Tibial nerve (tissue), 4 donors: ENCODE measurements around the gene TBC1D9. TPM values are rescaled to one million over a fixed set of nuclear protein-coding genes. Genes with fewer than 3 reads are reported as not detected.

Source experiments
- DNase-seq, 2 donors: peaks; one replicate each; pipeline ENCODE4 v3.0.0-alpha.2; 2019; ENCODE audit warnings: low spot score in 2 of 2
- H3K27ac ChIP-seq, 4 donors: fragments of 200-600 bp; sonication (generic) in 3 of 4; one replicate each; pipeline ENCODE4 v1.5.1; 2017 to 2019; ENCODE audit warnings: mild to moderate bottlenecking in 1 of 4
- H3K27me3 ChIP-seq, 2 donors: fragments of 200-600 bp; sonication (generic) in 1 of 2; one replicate each; pipeline versions ENCODE4 v1.5.1 to v1.6.0; 2017 to 2019
- H3K36me3 ChIP-seq, 3 donors: fragments of 200-600 bp; sonication (generic); one replicate each; pipeline ENCODE4 v1.5.1; 2018 to 2019
- H3K4me1 ChIP-seq, 4 donors: fragments of 200-600 bp; sonication (generic) in 3 of 4; one replicate each; pipeline ENCODE4 v1.5.1; 2017 to 2019
- H3K4me3 ChIP-seq, 4 donors: fragments of 200-600 bp; sonication (generic) in 3 of 4; one replicate each; pipeline ENCODE4 v1.5.1; 2017 to 2019; ENCODE audit warnings: mild to moderate bottlenecking in 1 of 4, moderate library complexity in 1 of 4
- H3K9me3 ChIP-seq, 4 donors: fragments of 200-600 bp; sonication (generic) in 3 of 4; one replicate each; pipeline ENCODE4 v1.5.1; 2017 to 2019
- EP300 ChIP-seq, 2 donors: sonication (generic); formaldehyde crosslinking; IDR thresholded peaks; one replicate each; pipeline ENCODE4 v1.6.1; 2017; ENCODE audit warnings: antibody characterized with exemption in 2 of 2, mild to moderate bottlenecking in 1 of 2
- POLR2A ChIP-seq, 2 donors: fragments of 450-650 bp; IDR thresholded peaks; one replicate each; pipeline ENCODE4 v1.6.1; 2017; ENCODE audit warnings: antibody characterized with exemption in 2 of 2, mild to moderate bottlenecking in 2 of 2, moderate library complexity in 2 of 2
- WGBS, 2 donors: methylation state at CpG; one replicate each; pipeline ENCODE4 v1.1.5; 2018; 5-methylcytosine and 5-hydroxymethylcytosine counted together
- total RNA-seq, 4 donors: library from RNA; depleted of rRNA; stranded (reverse); fragments of >200 nt; gene quantifications; one replicate each; pipeline ENCODE4 v1.1.0, GENCODE V29; 2016
- TF ChIP-seq, protein P1 (sequence below), 5 experiments: fragments of 200-600 bp in 3 of 5; fragments of 450-650 bp in 2 of 5; sonication (generic) in 3 of 5; IDR thresholded peaks; one replicate each; pipeline ENCODE4 v1.5.1; 2016 to 2019; ENCODE audit warnings: antibody characterized with exemption in 5 of 5, mild to moderate bottlenecking in 3 of 5, moderate library complexity in 2 of 5

Gene TBC1D9
- total RNA-seq, 4 donors from 2014 or later = 18.4 to 23.7 (median 19.6) TPM

DNA sequence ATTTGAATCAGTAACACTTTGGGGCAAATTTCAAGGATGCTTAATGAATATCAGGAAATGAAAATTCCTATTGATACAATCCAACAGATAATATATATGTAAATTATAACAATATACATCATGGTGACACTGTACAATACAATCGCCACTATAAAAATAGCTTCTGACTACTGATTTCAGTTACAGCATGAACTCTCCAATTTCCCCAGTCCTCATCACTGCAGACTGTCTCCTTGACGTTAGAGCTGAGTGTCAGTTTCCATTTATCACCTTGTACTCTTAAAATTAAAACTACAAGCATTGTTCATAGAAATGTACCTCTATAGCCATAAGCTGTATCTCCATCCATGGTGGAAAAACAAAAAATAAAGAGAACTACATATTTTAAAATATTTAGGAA is 23.4 kb downstream of the TBC1D9 start:
- no peak for TF ChIP-seq EP300 (IDR thresholded peaks at IDR 0.05)
- TF ChIP-seq, protein P1, sequence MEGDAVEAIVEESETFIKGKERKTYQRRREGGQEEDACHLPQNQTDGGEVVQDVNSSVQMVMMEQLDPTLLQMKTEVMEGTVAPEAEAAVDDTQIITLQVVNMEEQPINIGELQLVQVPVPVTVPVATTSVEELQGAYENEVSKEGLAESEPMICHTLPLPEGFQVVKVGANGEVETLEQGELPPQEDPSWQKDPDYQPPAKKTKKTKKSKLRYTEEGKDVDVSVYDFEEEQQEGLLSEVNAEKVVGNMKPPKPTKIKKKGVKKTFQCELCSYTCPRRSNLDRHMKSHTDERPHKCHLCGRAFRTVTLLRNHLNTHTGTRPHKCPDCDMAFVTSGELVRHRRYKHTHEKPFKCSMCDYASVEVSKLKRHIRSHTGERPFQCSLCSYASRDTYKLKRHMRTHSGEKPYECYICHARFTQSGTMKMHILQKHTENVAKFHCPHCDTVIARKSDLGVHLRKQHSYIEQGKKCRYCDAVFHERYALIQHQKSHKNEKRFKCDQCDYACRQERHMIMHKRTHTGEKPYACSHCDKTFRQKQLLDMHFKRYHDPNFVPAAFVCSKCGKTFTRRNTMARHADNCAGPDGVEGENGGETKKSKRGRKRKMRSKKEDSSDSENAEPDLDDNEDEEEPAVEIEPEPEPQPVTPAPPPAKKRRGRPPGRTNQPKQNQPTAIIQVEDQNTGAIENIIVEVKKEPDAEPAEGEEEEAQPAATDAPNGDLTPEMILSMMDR (IDR thresholded peaks at IDR 0.05) = no peak
- no peak for TF ChIP-seq POLR2A (IDR thresholded peaks at IDR 0.05)
- Histone ChIP-seq H3K27ac (no peak overlapping the region), H3K4me1 (peaks cover 0 to 16% (median 10%) of the 10 kb centered on the region in 4 donors), H3K4me3 (no peak overlapping the region), H3K9me3 (no peaks in the 10 kb centered on the region), H3K27me3 (no peaks in the 10 kb centered on the region), H3K36me3 (no peaks in the 10 kb centered on the region)
- no peak for DNase-seq
- 69 to 71% methylated on average over 2 of the region's 2 CpGs for WGBS, 2 donors

DNA sequence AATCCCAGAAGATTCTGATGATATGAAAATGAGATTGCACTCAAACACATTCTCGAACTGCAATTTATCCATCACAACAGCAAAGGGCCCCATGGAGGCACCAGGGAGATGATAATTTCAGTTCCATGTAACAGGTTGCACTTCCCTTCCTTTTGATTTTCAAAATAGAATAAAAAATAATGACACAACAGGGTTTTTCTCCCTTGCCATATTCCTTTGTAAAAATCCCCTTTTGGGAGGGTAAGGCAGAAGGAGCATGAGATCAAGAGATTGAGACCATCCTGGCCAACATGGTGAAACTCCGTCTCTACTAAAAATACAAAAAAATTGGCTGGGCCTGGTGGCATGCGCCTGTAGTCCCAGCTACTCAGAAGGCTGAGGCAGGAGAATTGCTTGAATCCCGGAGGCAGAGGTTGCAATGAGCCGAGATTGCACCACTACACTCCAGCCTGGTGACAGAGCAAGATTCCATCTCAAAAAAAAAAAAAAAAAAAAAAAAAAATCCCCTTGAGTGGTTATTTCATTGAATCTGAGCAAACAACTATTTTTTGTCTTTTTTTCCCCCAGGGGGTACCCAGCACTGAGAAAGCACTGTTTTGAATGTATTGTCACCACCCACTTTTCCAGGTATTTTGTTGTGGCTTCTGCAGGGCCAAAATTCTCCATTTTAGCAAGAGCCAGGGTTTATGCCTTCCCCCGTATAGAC is 26.7 kb downstream of the TBC1D9 start:
- TF ChIP-seq POLR2A (IDR thresholded peaks at IDR 0.05) (no peak), EP300 (IDR thresholded peaks at IDR 0.05) (no peak)
- TF ChIP-seq, protein P1 (IDR thresholded peaks at IDR 0.05) = no peak
- H3K36me3 ChIP-seq = no peaks in the 10 kb centered on the region
- DNase-seq = no peak
- H3K4me1 ChIP-seq = peaks cover 0 to 25% (median 15%) of the 10 kb centered on the region in 4 donors
- no peak overlapping the region for H3K4me3 ChIP-seq
- WGBS, 2 donors = 76 to 84% methylated on average over 6 of the region's 6 CpGs
- H3K9me3 ChIP-seq = no peaks in the 10 kb centered on the region
- H3K27me3 ChIP-seq = no peaks in the 10 kb centered on the region
- no peak overlapping the region for H3K27ac ChIP-seq

DNA sequence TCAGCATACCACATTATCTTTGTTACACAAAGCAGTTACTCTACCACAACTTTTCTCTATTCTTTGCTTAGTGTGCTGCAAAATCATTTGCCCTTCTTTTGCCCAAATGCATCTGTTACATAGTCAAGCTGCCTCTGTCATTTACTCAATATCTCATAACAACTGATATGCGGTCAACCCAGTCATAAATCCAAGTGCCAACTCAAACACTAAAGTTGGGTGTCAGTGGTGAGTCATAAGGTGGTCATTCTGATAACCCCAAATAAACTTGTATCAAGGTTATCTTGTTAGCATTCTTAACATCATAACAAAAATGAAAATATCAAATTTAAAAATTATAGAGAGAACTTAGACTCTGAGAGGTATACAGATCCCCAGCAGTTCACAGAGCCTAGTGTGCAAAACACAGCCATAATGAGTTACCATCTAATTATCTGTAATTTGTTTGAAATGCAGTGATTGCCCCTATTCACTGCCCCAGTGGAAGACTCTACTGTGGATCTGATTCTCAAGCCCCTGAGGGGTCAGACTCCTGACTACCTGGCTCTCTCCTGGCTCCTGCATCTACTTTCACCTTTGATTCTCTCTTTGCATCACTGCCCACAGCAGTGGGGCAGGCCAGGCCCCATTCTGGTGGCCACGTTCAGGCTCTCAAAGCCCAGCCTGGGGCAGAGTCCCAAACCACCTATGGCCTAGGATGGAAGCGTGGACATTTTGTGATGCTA is 29.2 kb downstream of the TBC1D9 start:
- Histone ChIP-seq H3K9me3 (no peaks in the 10 kb centered on the region), H3K27ac (peak overlapping the region in 1 of 4 donors; percentile 8), H3K4me3 (no peak overlapping the region), H3K4me1 (peaks cover 0 to 25% (median 15%) of the 10 kb centered on the region in 4 donors), H3K36me3 (no peaks in the 10 kb centered on the region), H3K27me3 (no peaks in the 10 kb centered on the region)
- 71 to 90% methylated on average over 3 of the region's 3 CpGs for WGBS, 2 donors
- DNase-seq = no peak
- TF ChIP-seq POLR2A (IDR thresholded peaks at IDR 0.05) (no peak), EP300 (IDR thresholded peaks at IDR 0.05) (no peak)
- TF ChIP-seq, protein P1 (IDR thresholded peaks at IDR 0.05) = no peak

DNA sequence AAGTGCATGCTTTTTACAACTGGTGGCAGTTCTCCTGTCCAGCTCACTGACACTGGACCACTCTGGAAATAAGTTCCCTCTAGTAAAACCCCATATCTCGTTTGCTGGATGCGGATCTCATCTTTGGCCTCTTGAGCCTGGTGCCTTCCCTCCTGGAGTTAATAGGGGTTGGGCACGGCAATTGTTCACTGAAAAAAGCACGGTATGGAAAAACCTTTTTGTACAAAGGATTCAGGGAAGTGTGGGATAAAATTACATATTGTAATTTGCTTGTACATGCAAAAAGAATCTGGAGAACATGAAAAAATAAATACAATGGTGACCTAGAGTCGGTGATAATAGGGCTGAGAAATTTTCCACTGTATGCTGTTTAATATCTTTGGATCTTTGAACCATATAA is 30.6 kb downstream of the TBC1D9 start:
- TF ChIP-seq POLR2A (IDR thresholded peaks at IDR 0.05) (no peak), EP300 (IDR thresholded peaks at IDR 0.05) (no peak)
- TF ChIP-seq, protein P1 (IDR thresholded peaks at IDR 0.05) = no peak
- no peak for DNase-seq
- no peak overlapping the region for H3K27ac ChIP-seq
- H3K9me3 ChIP-seq = no peaks in the 10 kb centered on the region
- no peak overlapping the region for H3K4me3 ChIP-seq
- no peaks in the 10 kb centered on the region for H3K36me3 ChIP-seq
- no peaks in the 10 kb centered on the region for H3K27me3 ChIP-seq
- WGBS, 2 donors = 77 to 84% methylated on average over 5 of the region's 5 CpGs
- peaks cover 0 to 26% (median 17%) of the 10 kb centered on the region in 4 donors for H3K4me1 ChIP-seq

DNA sequence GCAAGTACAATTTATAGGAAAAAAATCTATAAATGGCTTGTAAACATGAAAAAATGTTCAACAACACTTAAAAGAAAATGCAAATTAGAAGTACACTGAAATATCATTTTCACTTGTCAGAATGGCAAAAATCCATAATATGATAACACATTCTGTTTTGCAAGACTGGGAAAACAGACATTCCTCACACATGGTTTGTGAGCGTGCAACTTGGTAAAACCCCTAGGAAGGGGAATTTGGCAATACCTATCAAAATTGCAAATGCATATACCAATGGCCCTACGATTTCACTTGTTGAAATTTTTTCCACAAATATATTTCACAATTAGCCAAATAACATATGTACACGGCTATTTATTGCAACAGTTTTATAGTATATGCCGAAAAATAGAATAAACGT is 31.4 kb downstream of the TBC1D9 start:
- no peak for DNase-seq
- H3K36me3 ChIP-seq = no peaks in the 10 kb centered on the region
- 90 to 92% methylated on average over 5 of the region's 5 CpGs for WGBS, 2 donors
- no peaks in the 10 kb centered on the region for H3K27me3 ChIP-seq
- TF ChIP-seq, protein P1 (IDR thresholded peaks at IDR 0.05) = no peak
- TF ChIP-seq POLR2A (IDR thresholded peaks at IDR 0.05) (no peak), EP300 (IDR thresholded peaks at IDR 0.05) (no peak)
- H3K4me1 ChIP-seq = peaks cover 0 to 26% (median 17%) of the 10 kb centered on the region in 4 donors
- no peaks in the 10 kb centered on the region for H3K9me3 ChIP-seq
- H3K27ac ChIP-seq = no peak overlapping the region
- no peak overlapping the region for H3K4me3 ChIP-seq
